Panc1 (cell line): ENCODE measurements around the gene URAD.

Source experiments
- SIN3A ChIP-seq: IDR thresholded peaks from 2 replicates; pipeline ENCODE4 v1.6.1; 2012; ENCODE audit warnings: low read depth, mild to moderate bottlenecking, low read length, moderate library complexity, borderline replicate concordance; ENCODE audit not compliant: insufficient read depth
- TF ChIP-seq, protein P1 (sequence below): fragments of 450-650 bp; IDR thresholded peaks from 2 replicates; pipeline ENCODE4 v1.5.1; 2017; ENCODE audit warnings: mild to moderate bottlenecking

DNA sequence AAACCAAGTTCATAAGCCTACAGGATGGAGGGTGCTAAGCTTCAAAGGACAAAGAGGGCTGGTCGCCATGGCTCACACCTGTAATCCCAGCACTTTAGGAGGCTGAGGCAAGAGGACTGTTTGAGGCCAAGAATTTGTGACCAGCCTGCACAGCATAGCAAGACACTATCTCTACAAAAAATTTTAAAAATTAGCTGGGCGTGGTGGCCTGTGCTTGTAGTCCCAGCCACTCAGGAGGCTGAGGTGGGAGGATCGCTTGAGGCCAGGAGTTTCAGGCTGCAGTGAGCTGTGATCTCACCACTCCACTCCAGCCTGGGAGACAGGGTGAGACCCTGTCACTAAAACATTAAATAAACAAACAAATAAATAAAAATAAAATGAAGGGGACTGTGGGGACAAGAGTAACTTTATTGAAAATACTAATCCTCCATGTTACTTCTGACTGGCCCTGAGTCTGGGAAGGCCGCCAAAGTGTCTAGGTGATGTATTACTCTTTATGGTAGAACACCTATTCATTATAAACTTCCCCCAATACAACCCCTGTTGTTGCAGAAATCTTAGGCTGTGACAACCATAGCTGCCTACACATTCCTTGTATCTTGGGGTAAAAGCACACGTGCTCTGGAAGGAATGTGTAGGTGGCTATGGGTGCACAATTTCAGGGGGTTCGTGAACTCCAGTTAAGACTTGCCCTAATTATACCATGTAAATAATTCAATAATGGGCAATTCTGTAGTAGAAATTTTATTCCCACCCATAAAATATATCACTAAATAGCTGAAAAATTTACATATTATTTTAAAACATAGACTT lies 14.6 kb upstream of the URAD start:
- TF ChIP-seq, protein P1, sequence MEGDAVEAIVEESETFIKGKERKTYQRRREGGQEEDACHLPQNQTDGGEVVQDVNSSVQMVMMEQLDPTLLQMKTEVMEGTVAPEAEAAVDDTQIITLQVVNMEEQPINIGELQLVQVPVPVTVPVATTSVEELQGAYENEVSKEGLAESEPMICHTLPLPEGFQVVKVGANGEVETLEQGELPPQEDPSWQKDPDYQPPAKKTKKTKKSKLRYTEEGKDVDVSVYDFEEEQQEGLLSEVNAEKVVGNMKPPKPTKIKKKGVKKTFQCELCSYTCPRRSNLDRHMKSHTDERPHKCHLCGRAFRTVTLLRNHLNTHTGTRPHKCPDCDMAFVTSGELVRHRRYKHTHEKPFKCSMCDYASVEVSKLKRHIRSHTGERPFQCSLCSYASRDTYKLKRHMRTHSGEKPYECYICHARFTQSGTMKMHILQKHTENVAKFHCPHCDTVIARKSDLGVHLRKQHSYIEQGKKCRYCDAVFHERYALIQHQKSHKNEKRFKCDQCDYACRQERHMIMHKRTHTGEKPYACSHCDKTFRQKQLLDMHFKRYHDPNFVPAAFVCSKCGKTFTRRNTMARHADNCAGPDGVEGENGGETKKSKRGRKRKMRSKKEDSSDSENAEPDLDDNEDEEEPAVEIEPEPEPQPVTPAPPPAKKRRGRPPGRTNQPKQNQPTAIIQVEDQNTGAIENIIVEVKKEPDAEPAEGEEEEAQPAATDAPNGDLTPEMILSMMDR = no peak
- TF ChIP-seq SIN3A = no peak
